Superior temporal gyrus (tissue), 1 donor: ENCODE measurements around the gene FGF2.
"Not testable (repeated sequence)": the region's sequence is repeated elsewhere in the genome, so short reads cannot be mapped to it uniquely, and the experiment has no call there.

Source experiments
- DNase-seq: peaks from one replicate; pipeline ENCODE4 v3.0.0-alpha.2; 2016; ENCODE audit errors: extremely low spot score

FGF2 gene

GRCh38 chr4:122814426-122814825 lies 12.2 kb upstream of the FGF2 start:
- no peak for DNase-seq

- no peak for DNase-seq
Observed at GRCh38 chr4:122815248-122815647, 11.4 kb upstream of the FGF2 start.

- no peak for DNase-seq
Observed at GRCh38 chr4:122816476-122816875, 10.2 kb upstream of the FGF2 start.

- DNase-seq, result no peak
Observed at GRCh38 chr4:122819708-122820449, 6.8 kb upstream of the FGF2 start.

GRCh38 chr4:122821092-122821491 lies 5.5 kb upstream of the FGF2 start:
- no peak for DNase-seq

GRCh38 chr4:122822466-122822865 lies 4.2 kb upstream of the FGF2 start:
- DNase-seq, result no peak

GRCh38 chr4:122823476-122823875 lies 3.2 kb upstream of the FGF2 start:
- DNase-seq, result no peak

- no peak for DNase-seq
Observed at GRCh38 chr4:122824616-122825015, 2.0 kb upstream of the FGF2 start.

GRCh38 chr4:122826079-122826527 lies 528 bp upstream of the FGF2 start:
- DNase-seq, result no peak

- no peak for DNase-seq
Observed at GRCh38 chr4:122827258-122827878, 737 bp downstream of the FGF2 start.

GRCh38 chr4:122827879-122828601 lies 1.4 kb downstream of the FGF2 start:
- DNase-seq, result no peak

- DNase-seq, result no peak
Observed at GRCh38 chr4:122830426-122831095, 3.9 kb downstream of the FGF2 start.

- no peak for DNase-seq
Observed at GRCh38 chr4:122831515-122832196, 5.0 kb downstream of the FGF2 start.

GRCh38 chr4:122832732-122833131 lies 6.1 kb downstream of the FGF2 start:
- DNase-seq, result no peak

GRCh38 chr4:122833999-122834398 lies 7.4 kb downstream of the FGF2 start:
- DNase-seq, result no peak

- DNase-seq, result no peak
Observed at GRCh38 chr4:122836941-122837340, 10.3 kb downstream of the FGF2 start.

GRCh38 chr4:122838034-122838433 lies 11.4 kb downstream of the FGF2 start:
- DNase-seq, result no peak

- DNase-seq, result no peak
Observed at GRCh38 chr4:122842392-122842791, 15.8 kb downstream of the FGF2 start.

- no peak for DNase-seq
Observed at GRCh38 chr4:122842984-122843531, 16.4 kb downstream of the FGF2 start.

GRCh38 chr4:122844391-122844790 lies 17.8 kb downstream of the FGF2 start:
- DNase-seq, result not testable (repeated sequence)

- DNase-seq, result no peak
Observed at GRCh38 chr4:122845066-122845465, 18.4 kb downstream of the FGF2 start.
